ENCODE results near the gene GPX4. TPM values are rescaled to one million over a fixed set of nuclear protein-coding genes. Genes with fewer than 3 reads are reported as not detected.

The GPX4 gene
- polyA plus RNA-seq, 3 donors, result 459 to 508 (median 493) TPM

DNA sequence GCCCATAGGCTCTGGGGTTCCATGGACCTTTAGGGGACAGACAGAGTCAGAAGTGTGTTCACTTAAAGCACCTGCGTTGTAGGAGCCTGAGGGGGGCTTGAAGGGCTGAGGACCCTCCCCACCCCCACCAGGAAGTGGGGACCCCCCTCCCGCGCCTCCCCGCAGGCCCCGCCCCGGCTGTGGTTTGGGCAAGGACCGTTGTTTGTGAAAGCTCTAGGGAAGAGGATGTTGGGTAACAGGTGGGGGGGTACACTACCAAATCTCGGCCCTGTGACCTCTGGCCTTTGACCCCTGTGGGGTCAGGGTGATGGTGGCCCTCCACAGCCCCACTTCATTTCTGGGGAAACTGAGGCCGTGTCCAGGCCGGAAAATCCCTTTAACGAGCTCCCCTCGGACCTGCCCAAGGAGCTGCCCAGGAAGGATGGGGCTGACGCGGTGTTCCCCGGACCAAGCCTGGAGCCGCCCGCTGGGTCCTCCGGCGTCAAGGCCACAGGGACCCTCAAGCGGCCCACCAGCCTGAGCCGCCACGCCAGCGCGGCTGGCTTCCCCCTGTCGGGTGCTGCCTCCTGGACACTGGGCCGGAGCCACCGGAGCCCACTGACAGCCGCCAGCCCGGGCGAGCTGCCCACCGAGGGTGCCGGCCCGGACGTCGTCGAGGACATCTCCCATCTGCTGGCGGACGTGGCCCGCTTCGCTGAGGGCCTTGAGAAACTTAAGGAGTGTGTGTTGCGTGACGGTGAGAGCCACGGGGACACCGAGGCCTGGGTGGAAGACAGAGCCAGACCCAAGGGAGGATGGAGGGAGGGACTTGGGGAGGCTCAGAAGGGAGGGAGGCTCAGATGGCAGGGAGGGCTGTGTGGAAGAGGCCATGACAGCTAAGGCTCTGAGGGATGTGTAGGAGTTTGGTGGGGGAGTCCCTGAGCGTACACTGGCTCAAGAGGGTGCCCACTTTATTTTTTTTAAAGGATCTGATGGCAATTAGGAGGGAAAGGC, 35.5 kb upstream of the GPX4 start:
- peak overlapping the region; percentile 97 for H3K9ac ChIP-seq (ENCODE audit: insufficient read depth, low read length, poor library complexity, severe bottlenecking)

More for the DNA sequence above, 35.5 kb upstream of the GPX4 start:
- intact Hi-C loops (cut with micrococcal nuclease), result loop anchor here (1.0 to 5.0 kb wide), 3 partner anchors 9 to 46 kb away; partner anchors contain the start of genes GPX4 (in 2 of the 2), RNU6-2 (in 1 of the 2) and TMEM259 (in 1 of the 2)
- Histone ChIP-seq H2AFZ (ENCODE audit: insufficient read depth, low read depth, low read length, poor library complexity, severe bottlenecking) (no peak overlapping the region), H3K36me3 (replicated peaks in 1 of 2; ENCODE audit: control insufficient read depth in 1 of 2, insufficient read depth in 2 of 2, low read length in 2 of 2) (peaks cover 29 to 30% of the 10 kb centered on the region in 2 donors), H3K4me2 (replicated peaks; ENCODE audit: extremely low read depth, low read length, poor library complexity, severe bottlenecking) (peak overlapping the region; percentile 99), H3K9me3 (replicated peaks in 1 of 2; ENCODE audit: control insufficient read depth in 1 of 2, insufficient read depth in 1 of 2, low read length in 2 of 2) (no peaks in the 10 kb centered on the region), H3K4me3 (replicated peaks in 1 of 3; ENCODE audit: low read depth in 2 of 3, low read length in 3 of 3) (peak overlapping the region; percentile 93 to 100 (median 98)), H3K4me1 (ENCODE audit: control insufficient read depth in 1 of 2, insufficient read depth in 2 of 2, low read length in 2 of 2) (peaks cover 73 to 89% of the 10 kb centered on the region in 2 donors), H3K79me2 (ENCODE audit: insufficient read depth, low read length) (peaks cover 69% of the 10 kb centered on the region), H4K20me1 (ENCODE audit: insufficient read depth, low read length) (peaks cover 75% of the 10 kb centered on the region), H3K27me3 (ENCODE audit: control insufficient read depth in 2 of 2, insufficient read depth in 2 of 2, low read length in 2 of 2) (no peaks in the 10 kb centered on the region), H3K27ac (ENCODE audit: low read depth in 1 of 2, low read length in 2 of 2) (peak overlapping the region; percentile 89 to 93)
- WGBS (ENCODE audit: insufficient coverage), result 9% methylated on average over 37 of the region's 45 CpGs
- H3K4me1 Mint-ChIP-seq, result peaks cover 66% of the 10 kb centered on the region
- H3K27me3 Mint-ChIP-seq (ENCODE audit: low read depth in 3 of 3), result peaks cover 0 to 3% (median 2%) of the 10 kb centered on the region in 3 donors
- peaks cover 0 to under 1% (median 0%) of the 10 kb centered on the region in 7 donors for H3K9me3 Mint-ChIP-seq
- TF ChIP-seq, protein P1, sequence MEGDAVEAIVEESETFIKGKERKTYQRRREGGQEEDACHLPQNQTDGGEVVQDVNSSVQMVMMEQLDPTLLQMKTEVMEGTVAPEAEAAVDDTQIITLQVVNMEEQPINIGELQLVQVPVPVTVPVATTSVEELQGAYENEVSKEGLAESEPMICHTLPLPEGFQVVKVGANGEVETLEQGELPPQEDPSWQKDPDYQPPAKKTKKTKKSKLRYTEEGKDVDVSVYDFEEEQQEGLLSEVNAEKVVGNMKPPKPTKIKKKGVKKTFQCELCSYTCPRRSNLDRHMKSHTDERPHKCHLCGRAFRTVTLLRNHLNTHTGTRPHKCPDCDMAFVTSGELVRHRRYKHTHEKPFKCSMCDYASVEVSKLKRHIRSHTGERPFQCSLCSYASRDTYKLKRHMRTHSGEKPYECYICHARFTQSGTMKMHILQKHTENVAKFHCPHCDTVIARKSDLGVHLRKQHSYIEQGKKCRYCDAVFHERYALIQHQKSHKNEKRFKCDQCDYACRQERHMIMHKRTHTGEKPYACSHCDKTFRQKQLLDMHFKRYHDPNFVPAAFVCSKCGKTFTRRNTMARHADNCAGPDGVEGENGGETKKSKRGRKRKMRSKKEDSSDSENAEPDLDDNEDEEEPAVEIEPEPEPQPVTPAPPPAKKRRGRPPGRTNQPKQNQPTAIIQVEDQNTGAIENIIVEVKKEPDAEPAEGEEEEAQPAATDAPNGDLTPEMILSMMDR (IDR thresholded peaks at IDR 0.05), result no peak
- H3K36me3 Mint-ChIP-seq, result peaks cover 28 to 45% of the 10 kb centered on the region in 2 donors
- peak overlapping the region; percentile 92 to 98 (median 93) for H3K27ac Mint-ChIP-seq
- DNase-seq, result peak; percentile 72 to 80 (median 73)
- H3K4me3 Mint-ChIP-seq, result peak overlapping the region; percentile 90 to 95

Measured in CD14-positive monocyte (primary cell).